Naive thymus-derived CD4-positive, alpha-beta T cell (primary cell): ENCODE measurements around the gene RUNX2. TPM values are rescaled to one million over a fixed set of nuclear protein-coding genes. Genes with fewer than 3 reads are reported as not detected.

ENCODE experiments used
- ATAC-seq: fragments of 150-1000 bp; cut with Tn5 transposase; 2 replicates; pipeline ENCODE4 v1.10.0; 2021; ENCODE audit warnings: mild to moderate bottlenecking, moderate library complexity
- CTCF ChIA-PET: fragments of 350-600 bp; sonication (Branson Sonifier 250); formaldehyde crosslinking; loops from one replicate; lab custom pipeline; 2021; ENCODE audit warnings: antibody characterized with exemption; lab: Charles Lee
- POLR2A ChIA-PET: fragments of 350-600 bp; sonication (Branson Sonifier 250); formaldehyde crosslinking; loops from one replicate; lab custom pipeline; 2021; ENCODE audit warnings: antibody characterized with exemption, inconsistent platforms; lab: Charles Lee
- DNase-seq, 9 donors: peaks; one replicate each; pipeline versions ENCODE4 v3.0.0 to v3.0.0-alpha.2; 2020 to 2022; ENCODE audit warnings: mixed read lengths in 1 of 9
- H3K27ac ChIP-seq: one replicate; pipeline ENCODE4 v1.7.0; 2013; ENCODE audit warnings: mild to moderate bottlenecking, low read depth, low read length, moderate library complexity
- H3K27me3 ChIP-seq, 2 donors: one replicate each; pipeline ENCODE4 v1.7.0; 2013; ENCODE audit warnings: low read length in 2 of 2, mild to moderate bottlenecking in 2 of 2, moderate library complexity in 2 of 2; ENCODE audit not compliant: control insufficient read depth in 2 of 2, insufficient read depth in 2 of 2
- H3K36me3 ChIP-seq, 3 experiments: 1 replicate in 2 of 3; 2 replicates in 1 of 3; pipeline ENCODE4 v1.7.0; 2013; ENCODE audit warnings: low read length in 3 of 3, mild to moderate bottlenecking in 3 of 3, moderate library complexity in 1 of 3; ENCODE audit not compliant: insufficient read depth in 3 of 3, control insufficient read depth in 2 of 3
- H3K4me1 ChIP-seq, 2 donors: one replicate each; pipeline ENCODE4 v1.7.0; 2013; ENCODE audit warnings: low read length in 2 of 2, mild to moderate bottlenecking in 2 of 2, moderate library complexity in 1 of 2; ENCODE audit not compliant: control insufficient read depth in 2 of 2, insufficient read depth in 2 of 2
- H3K4me3 ChIP-seq: 2 replicates; pipeline ENCODE4 v1.7.0; 2013; ENCODE audit warnings: mild to moderate bottlenecking, low read length
- H3K9me3 ChIP-seq, 3 experiments: 1 replicate in 2 of 3; 2 replicates in 1 of 3; pipeline ENCODE4 v1.7.0; 2013; ENCODE audit warnings: low read length in 3 of 3; ENCODE audit not compliant: control insufficient read depth in 2 of 3
- H3K27ac Mint-ChIP-seq, 9 donors: one replicate each; pipeline ENCODE4 v1.8.0; 2020 to 2022; ENCODE audit warnings: mixed read lengths in 9 of 9, mild to moderate bottlenecking in 8 of 9, moderate library complexity in 5 of 9, inconsistent platforms in 2 of 9
- H3K27me3 Mint-ChIP-seq, 5 donors: one replicate each; pipeline ENCODE4 v1.8.0; 2021 to 2022; ENCODE audit warnings: mixed read lengths in 5 of 5, mild to moderate bottlenecking in 1 of 5
- H3K36me3 Mint-ChIP-seq, 5 donors: one replicate each; pipeline ENCODE4 v1.8.0; 2020 to 2022; ENCODE audit warnings: mixed read lengths in 5 of 5, mild to moderate bottlenecking in 3 of 5, inconsistent platforms in 1 of 5
- H3K4me1 Mint-ChIP-seq, 7 donors: one replicate each; pipeline ENCODE4 v1.8.0; 2020 to 2022; ENCODE audit warnings: mixed read lengths in 7 of 7, mild to moderate bottlenecking in 3 of 7, inconsistent platforms in 1 of 7
- H3K4me3 Mint-ChIP-seq, 10 donors: one replicate each; pipeline ENCODE4 v1.8.0; 2020 to 2022; ENCODE audit warnings: mild to moderate bottlenecking in 10 of 10, mixed read lengths in 10 of 10, moderate library complexity in 6 of 10, inconsistent platforms in 2 of 10
- H3K9me3 Mint-ChIP-seq, 11 donors: one replicate each; pipeline ENCODE4 v1.8.0; 2020 to 2022; ENCODE audit warnings: mixed read lengths in 11 of 11, mild to moderate bottlenecking in 4 of 11, inconsistent platforms in 1 of 11, moderate library complexity in 1 of 11
- intact Hi-C, 2 donors: fragments of 100-400 bp; cut with micrococcal nuclease; formaldehyde crosslinking; loops; one replicate each; pipeline ENCODE4 v1.15.1; 2023
- polyA plus RNA-seq, 2 donors: library from polyadenylated mRNA; unstranded; fragments of 300-500 nt; fragmentation: Illumina TruSeq; gene quantifications; one replicate each; pipeline ENCODE4 v1.2.3, GENCODE V29; 2021
- total RNA-seq, 6 experiments: library from RNA in 5 of 6; stranded (reverse) in 5 of 6; gene quantifications; 1 replicate in 5 of 6; 2 replicates in 1 of 6; pipeline ENCODE4 v1.2.3 and lab custom pipeline; 2021 to 2026

Gene RUNX2
- total and polyA plus RNA-seq, 7 experiments from 2014 or later: 2.3 to 17.9 (median 13.9) TPM

- ATAC-seq (no peak), DNase-seq (no peak)
- H3K27ac Mint-ChIP-seq: no peak overlapping the region
- Histone ChIP-seq H3K4me3 (no peak overlapping the region), H3K4me1 (no peaks in the 10 kb centered on the region), H3K36me3 (no peaks in the 10 kb centered on the region), H3K27me3 (no peaks in the 10 kb centered on the region), H3K27ac (no peak overlapping the region), H3K9me3 (no peaks in the 10 kb centered on the region)
- H3K4me1 Mint-ChIP-seq: peaks cover 0 to 21% (median 4%) of the 10 kb centered on the region in 7 donors
- H3K27me3 Mint-ChIP-seq: no peaks in the 10 kb centered on the region
- H3K36me3 Mint-ChIP-seq: peaks cover 3 to 18% (median 9%) of the 10 kb centered on the region in 5 donors
- POLR2A ChIA-PET: no interaction called here
- no peak overlapping the region for H3K4me3 Mint-ChIP-seq
- intact Hi-C loops: no loop called here
- H3K9me3 Mint-ChIP-seq: peaks cover 0 to 18% (median 10%) of the 10 kb centered on the region in 11 donors
- CTCF ChIA-PET: no interaction called here
Measured at GRCh38 chr6:45607798-45608197, 279.7 kb downstream of the RUNX2 start.

GRCh38 chr6:45608252-45608913 is 280.3 kb downstream of the RUNX2 start:
- no peaks in the 10 kb centered on the region for H3K9me3 ChIP-seq
- peaks cover 0 to 15% (median 9%) of the 10 kb centered on the region in 11 donors for H3K9me3 Mint-ChIP-seq
- H3K36me3 Mint-ChIP-seq: peaks cover 3 to 15% (median 5%) of the 10 kb centered on the region in 5 donors
- ChIA-PET CTCF (no interaction called here), POLR2A (no interaction called here)
- no peak overlapping the region for H3K4me3 ChIP-seq
- peaks cover 0 to 21% (median 4%) of the 10 kb centered on the region in 7 donors for H3K4me1 Mint-ChIP-seq
- no peaks in the 10 kb centered on the region for H3K4me1 ChIP-seq
- no peaks in the 10 kb centered on the region for H3K27me3 ChIP-seq
- H3K36me3 ChIP-seq: no peaks in the 10 kb centered on the region
- ATAC-seq: no peak
- no peak overlapping the region for H3K4me3 Mint-ChIP-seq
- H3K27ac Mint-ChIP-seq: peak overlapping the region in 1 of 9 donors; percentile 24
- no peak overlapping the region for H3K27ac ChIP-seq
- intact Hi-C loops: no loop called here
- no peaks in the 10 kb centered on the region for H3K27me3 Mint-ChIP-seq
- no peak for DNase-seq

GRCh38 chr6:45609141-45609638 is 281.1 kb downstream of the RUNX2 start:
- peaks cover 2 to 12% (median 3%) of the 10 kb centered on the region in 5 donors for H3K36me3 Mint-ChIP-seq

GRCh38 chr6:45610374-45610773 is 282.2 kb downstream of the RUNX2 start:
- peaks cover 0 to 5% (median 0%) of the 10 kb centered on the region in 11 donors for H3K9me3 Mint-ChIP-seq
- H3K36me3 Mint-ChIP-seq: peaks cover 0 to 8% (median 0%) of the 10 kb centered on the region in 5 donors
- Histone ChIP-seq H3K27ac (no peak overlapping the region), H3K36me3 (no peaks in the 10 kb centered on the region), H3K4me1 (no peaks in the 10 kb centered on the region), H3K4me3 (no peak overlapping the region), H3K9me3 (no peaks in the 10 kb centered on the region), H3K27me3 (no peaks in the 10 kb centered on the region)
- DNase-seq (no peak), ATAC-seq (no peak)
- CTCF ChIA-PET: interaction anchor here (0.6 kb wide), 3 partner anchors 77 to 934 kb away, joined by 3 to 5 read pairs (median 4); no protein-coding TSS in a partner anchor
- H3K27ac Mint-ChIP-seq: no peak overlapping the region
- POLR2A ChIA-PET: interaction anchor here (0.6 to 1.0 kb wide), 3 partner anchors 9 to 186 kb away, joined by 3 to 5 read pairs (median 4); no protein-coding TSS in a partner anchor
- no peaks in the 10 kb centered on the region for H3K27me3 Mint-ChIP-seq
- intact Hi-C loops: no loop called here
- peaks cover 0 to 15% (median 0%) of the 10 kb centered on the region in 7 donors for H3K4me1 Mint-ChIP-seq
- no peak overlapping the region for H3K4me3 Mint-ChIP-seq

More at GRCh38 chr6:45609141-45609638, 281.1 kb downstream of the RUNX2 start:
- ATAC-seq (no peak), DNase-seq (no peak)
- Histone ChIP-seq H3K36me3 (no peaks in the 10 kb centered on the region), H3K27ac (no peak overlapping the region), H3K4me3 (no peak overlapping the region), H3K4me1 (no peaks in the 10 kb centered on the region), H3K27me3 (no peaks in the 10 kb centered on the region), H3K9me3 (no peaks in the 10 kb centered on the region)
- Mint-ChIP-seq H3K27ac (peak overlapping the region in 1 of 9 donors; percentile 60), H3K27me3 (no peaks in the 10 kb centered on the region), H3K4me1 (peaks cover 0 to 20% (median 2%) of the 10 kb centered on the region in 7 donors), H3K4me3 (no peak overlapping the region), H3K9me3 (peaks cover 0 to 11% (median 3%) of the 10 kb centered on the region in 11 donors)
- CTCF ChIA-PET: no interaction called here
- POLR2A ChIA-PET: interaction anchor here (0.6 kb wide), 1 partner anchor 1002 kb away, joined by 3 read pairs; no protein-coding TSS in a partner anchor
- intact Hi-C loops: no loop called here

GRCh38 chr6:45610832-45611231 is 282.7 kb downstream of the RUNX2 start:
- no peak overlapping the region for H3K4me3 ChIP-seq
- Mint-ChIP-seq H3K27me3 (no peaks in the 10 kb centered on the region), H3K4me1 (peaks cover 0 to 15% (median 0%) of the 10 kb centered on the region in 7 donors), H3K27ac (no peak overlapping the region), H3K36me3 (peaks cover 0 to 8% (median 0%) of the 10 kb centered on the region in 5 donors), H3K9me3 (peaks cover 0 to 5% (median 0%) of the 10 kb centered on the region in 11 donors), H3K4me3 (no peak overlapping the region)
- H3K27me3 ChIP-seq: no peaks in the 10 kb centered on the region
- no peaks in the 10 kb centered on the region for H3K36me3 ChIP-seq
- CTCF ChIA-PET: interaction anchor here (0.6 kb wide), 3 partner anchors 76 to 934 kb away, joined by 3 to 5 read pairs (median 4); no protein-coding TSS in a partner anchor
- no peak overlapping the region for H3K27ac ChIP-seq
- H3K4me1 ChIP-seq: no peaks in the 10 kb centered on the region
- intact Hi-C loops: no loop called here
- POLR2A ChIA-PET: interaction anchor here (0.6 to 1.0 kb wide), 2 partner anchors 9 to 185 kb away, joined by 4 to 5 read pairs; no protein-coding TSS in a partner anchor
- H3K9me3 ChIP-seq: no peaks in the 10 kb centered on the region
- DNase-seq (no peak), ATAC-seq (no peak)

- Histone ChIP-seq H3K27me3 (no peaks in the 10 kb centered on the region), H3K9me3 (no peaks in the 10 kb centered on the region), H3K4me3 (no peak overlapping the region), H3K36me3 (no peaks in the 10 kb centered on the region), H3K4me1 (no peaks in the 10 kb centered on the region), H3K27ac (no peak overlapping the region)
- H3K4me1 Mint-ChIP-seq: peaks cover 0 to 15% (median 0%) of the 10 kb centered on the region in 7 donors
- intact Hi-C loops: no loop called here
- no peak overlapping the region for H3K27ac Mint-ChIP-seq
- ChIA-PET POLR2A (interaction anchor here (1.0 kb wide), 1 partner anchor 9 kb away, joined by 5 read pairs; no protein-coding TSS in a partner anchor), CTCF (no interaction called here)
- no peak for DNase-seq
- H3K4me3 Mint-ChIP-seq: no peak overlapping the region
- H3K36me3 Mint-ChIP-seq: peaks cover 0 to 10% (median 0%) of the 10 kb centered on the region in 5 donors
- no peaks in the 10 kb centered on the region for H3K27me3 Mint-ChIP-seq
- ATAC-seq: no peak
- peaks cover 0 to 5% (median 0%) of the 10 kb centered on the region in 11 donors for H3K9me3 Mint-ChIP-seq
Measured at GRCh38 chr6:45611491-45611890, 283.4 kb downstream of the RUNX2 start.
